Lung (tissue), 10 donors: ENCODE data around the gene TRIM43. TPM values are rescaled to one million over a fixed set of nuclear protein-coding genes. Genes with fewer than 3 reads are reported as not detected.
"Not testable (repeated sequence)": the region's sequence is repeated elsewhere in the genome, so short reads cannot be mapped to it uniquely, and the experiment has no call there.

ENCODE experiments used
- ATAC-seq: fragments of 200-7000 bp; cut with Tn5 transposase; one replicate; pipeline ENCODE4 v1.9.1; 2020; ENCODE audit warnings: moderate number of reproducible peaks; ENCODE audit not compliant: insufficient read depth, low FRiP score
- DNase-seq, 3 donors: peaks; one replicate each; pipeline ENCODE4 v3.0.0-alpha.2; 2013 to 2017
- H3K27ac ChIP-seq, 2 donors: one replicate each; pipeline ENCODE4 v1.5.1; 2013; ENCODE audit warnings: mild to moderate bottlenecking in 2 of 2, moderate library complexity in 2 of 2, control low read depth in 1 of 2, inconsistent platforms in 1 of 2, low read depth in 1 of 2, low read length in 1 of 2
- H3K27me3 ChIP-seq, 3 donors: one replicate each; pipeline ENCODE4 v1.5.1; 2013; ENCODE audit warnings: low read length in 2 of 3; ENCODE audit not compliant: control insufficient read depth in 3 of 3, insufficient read depth in 3 of 3
- H3K36me3 ChIP-seq, 4 donors: one replicate each; pipeline ENCODE4 v1.5.1; 2013; ENCODE audit warnings: low read length in 4 of 4, mild to moderate bottlenecking in 1 of 4, moderate library complexity in 1 of 4; ENCODE audit not compliant: control insufficient read depth in 4 of 4, insufficient read depth in 4 of 4
- H3K4me1 ChIP-seq, 5 donors: one replicate each; pipeline ENCODE4 v1.5.1; 2013; ENCODE audit warnings: low read length in 5 of 5, mild to moderate bottlenecking in 2 of 5, moderate library complexity in 1 of 5; ENCODE audit not compliant: control insufficient read depth in 5 of 5, insufficient read depth in 5 of 5
- H3K4me3 ChIP-seq: one replicate; pipeline ENCODE4 v1.5.1; 2013; ENCODE audit warnings: mild to moderate bottlenecking, control low read depth, moderate library complexity
- H3K9ac ChIP-seq, 2 donors: one replicate each; pipeline ENCODE4 v1.5.1; 2013; ENCODE audit warnings: low read length in 2 of 2, control low read depth in 1 of 2; ENCODE audit not compliant: insufficient read depth in 1 of 2
- H3K9me3 ChIP-seq, 4 donors: one replicate each; pipeline ENCODE4 v1.5.1; 2013; ENCODE audit warnings: low read length in 3 of 4, mild to moderate bottlenecking in 1 of 4, moderate library complexity in 1 of 4; ENCODE audit not compliant: control insufficient read depth in 4 of 4, insufficient read depth in 3 of 4
- WGBS, 2 donors: extraction: QIAGEN DNeasy Blood & Tissue Kit; methylation state at CpG; one replicate each; pipeline ENCODE4 v1.1.7; 2013; 5-methylcytosine and 5-hydroxymethylcytosine counted together
- polyA plus RNA-seq, 2 donors: library from polyadenylated mRNA; stranded (reverse); fragments of 200-250 nt; gene quantifications; one replicate each; pipeline ENCODE4 v1.2.1, GENCODE V29; 2013
- total RNA-seq, 2 donors: library from RNA; depleted of rRNA in 1 of 2; stranded (reverse); fragments of >200 nt in 1 of 2; gene quantifications; one replicate each; pipeline ENCODE4 v1.2.1, GENCODE V29; 2014 to 2021
- donor health status: Bipolar disorder and iron deficiency.
- donor health status: healthy.
- donor health status: DM: yes; HTN: yes; CAD: no.

The TRIM43 gene
- total and polyA plus RNA-seq, 4 donors = not detected

GRCh38 chr2:95622728-95623127 lies 30.9 kb downstream of the TRIM43 start:
- no CpG with 5 or more reads among the region's 5 CpGs for WGBS, 2 donors
- not testable (repeated sequence) for ATAC-seq, H3K9me3 ChIP-seq, H3K4me1 ChIP-seq, DNase-seq, H3K9ac ChIP-seq, H3K4me3 ChIP-seq, H3K27ac ChIP-seq, H3K27me3 ChIP-seq, H3K36me3 ChIP-seq

GRCh38 chr2:95630987-95631386 lies 39.2 kb downstream of the TRIM43 start:
- no CpG with 5 or more reads among the region's 2 CpGs for whole genome bisulfite sequencing, 2 donors
- H3K4me1 ChIP-seq, H3K9ac ChIP-seq, DNase-seq, H3K27ac ChIP-seq, H3K27me3 ChIP-seq, H3K4me3 ChIP-seq, H3K9me3 ChIP-seq, ATAC-seq, H3K36me3 ChIP-seq: not testable (repeated sequence)

- not testable (repeated sequence) for H3K9me3 ChIP-seq, H3K27ac ChIP-seq, H3K36me3 ChIP-seq, H3K4me1 ChIP-seq, H3K9ac ChIP-seq, DNase-seq, H3K4me3 ChIP-seq, H3K27me3 ChIP-seq
- ATAC-seq = peak; percentile 11
- no CpG with 5 or more reads among the region's 2 CpGs for WGBS, 2 donors
Observed at GRCh38 chr2:95633626-95634259, 41.9 kb downstream of the TRIM43 start.

GRCh38 chr2:95640515-95641288 lies 48.9 kb downstream of the TRIM43 start:
- H3K27me3 ChIP-seq, H3K9me3 ChIP-seq, H3K27ac ChIP-seq, H3K9ac ChIP-seq, H3K36me3 ChIP-seq, H3K4me1 ChIP-seq, H3K4me3 ChIP-seq, DNase-seq: not testable (repeated sequence)
- WGBS, 2 donors = 55 to 80% methylated on average over 2 of the region's 25 CpGs
- ATAC-seq = peak; percentile 57

GRCh38 chr2:95641289-95641575 lies 49.4 kb downstream of the TRIM43 start:
- H3K9ac ChIP-seq, DNase-seq, H3K4me1 ChIP-seq, H3K9me3 ChIP-seq, H3K4me3 ChIP-seq, H3K27me3 ChIP-seq, H3K27ac ChIP-seq, H3K36me3 ChIP-seq: not testable (repeated sequence)
- ATAC-seq = peak; percentile 14
- WGBS, 2 donors = no CpG with 5 or more reads among the region's 9 CpGs

GRCh38 chr2:95641787-95642186 lies 50.0 kb downstream of the TRIM43 start:
- not testable (repeated sequence) for DNase-seq, H3K27me3 ChIP-seq, H3K9me3 ChIP-seq, H3K9ac ChIP-seq, H3K4me3 ChIP-seq, H3K4me1 ChIP-seq, H3K36me3 ChIP-seq
- H3K27ac ChIP-seq = peak overlapping the region in 1 of 2 donors; percentile 40
- ATAC-seq = peak; percentile 17
- 50% methylated on average over 1 of the region's 2 CpGs; no CpG with 5 or more reads in 1 of the 2 donors for WGBS, 2 donors

- not testable (repeated sequence) for H3K4me3 ChIP-seq, ATAC-seq, H3K9ac ChIP-seq, DNase-seq, H3K4me1 ChIP-seq, H3K36me3 ChIP-seq, H3K9me3 ChIP-seq, H3K27me3 ChIP-seq
- peak overlapping the region in 1 of 2 donors; percentile 46 for H3K27ac ChIP-seq
- 82 to 100% methylated on average over 1 to 2 of the region's 2 CpGs for WGBS, 2 donors
Observed at GRCh38 chr2:95642360-95642759, 50.6 kb downstream of the TRIM43 start.

- H3K27me3 ChIP-seq, H3K9ac ChIP-seq, H3K36me3 ChIP-seq, H3K27ac ChIP-seq, H3K4me3 ChIP-seq, H3K4me1 ChIP-seq, DNase-seq, ATAC-seq, H3K9me3 ChIP-seq: not testable (repeated sequence)
- WGBS, 2 donors = 66 to 100% methylated on average over 1 of the region's 4 CpGs
Observed at GRCh38 chr2:95642951-95643350, 51.1 kb downstream of the TRIM43 start.
